HG03280 (cell line): ENCODE measurements around the gene MYH9.
A peak's percentile ranks its signal among the peaks of the same experiment; 100 is the strongest.
"Not testable (repeated sequence)": the region's sequence is repeated elsewhere in the genome, so short reads cannot be mapped to it uniquely, and the experiment has no call there.

ENCODE experiments used
- ATAC-seq: cut with Tn5 transposase; IDR thresholded peaks from one replicate; pipeline ENCODE4 v1.9.1; 2021; ENCODE audit warnings: mild to moderate bottlenecking, moderate library complexity; ENCODE audit not compliant: unreplicated experiment

The MYH9 gene

DNA sequence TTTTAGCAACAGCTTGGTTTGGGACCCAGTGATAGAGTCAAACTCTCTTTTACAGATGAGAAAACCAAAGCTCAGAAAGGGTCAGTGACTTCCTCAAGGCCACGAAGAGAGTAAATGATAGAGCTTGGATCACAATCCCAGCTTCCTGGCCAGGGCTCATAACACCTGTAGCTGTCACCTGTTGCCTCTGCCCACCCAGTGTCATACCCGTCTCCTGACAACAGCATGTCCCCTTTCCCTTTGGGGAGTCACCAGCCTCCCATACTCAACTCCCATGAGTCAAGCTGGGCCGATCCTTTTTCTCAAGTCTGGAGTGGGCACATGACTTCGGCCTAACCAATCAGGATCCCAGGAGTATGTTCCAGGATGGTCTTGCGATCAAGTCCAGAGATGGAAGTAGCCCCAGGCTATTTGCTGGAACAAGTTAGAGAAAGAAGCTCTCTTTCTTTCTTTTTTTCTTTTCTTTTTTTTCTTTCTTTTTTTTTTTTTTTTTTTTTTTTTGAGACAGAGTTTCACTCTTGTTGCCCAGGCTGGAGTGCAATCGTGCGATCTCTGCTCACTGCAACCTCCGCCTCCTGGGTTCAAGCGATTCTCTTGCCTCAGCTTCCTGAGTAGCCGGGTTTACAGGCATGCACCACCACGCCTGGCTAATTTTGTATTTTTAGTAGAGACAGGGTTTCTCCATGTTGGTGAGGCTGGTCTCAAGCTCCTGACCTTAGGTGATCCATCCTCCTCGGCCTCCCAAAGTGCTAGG, 27.8 kb upstream of the MYH9 start:
- ATAC-seq: no peak

DNA sequence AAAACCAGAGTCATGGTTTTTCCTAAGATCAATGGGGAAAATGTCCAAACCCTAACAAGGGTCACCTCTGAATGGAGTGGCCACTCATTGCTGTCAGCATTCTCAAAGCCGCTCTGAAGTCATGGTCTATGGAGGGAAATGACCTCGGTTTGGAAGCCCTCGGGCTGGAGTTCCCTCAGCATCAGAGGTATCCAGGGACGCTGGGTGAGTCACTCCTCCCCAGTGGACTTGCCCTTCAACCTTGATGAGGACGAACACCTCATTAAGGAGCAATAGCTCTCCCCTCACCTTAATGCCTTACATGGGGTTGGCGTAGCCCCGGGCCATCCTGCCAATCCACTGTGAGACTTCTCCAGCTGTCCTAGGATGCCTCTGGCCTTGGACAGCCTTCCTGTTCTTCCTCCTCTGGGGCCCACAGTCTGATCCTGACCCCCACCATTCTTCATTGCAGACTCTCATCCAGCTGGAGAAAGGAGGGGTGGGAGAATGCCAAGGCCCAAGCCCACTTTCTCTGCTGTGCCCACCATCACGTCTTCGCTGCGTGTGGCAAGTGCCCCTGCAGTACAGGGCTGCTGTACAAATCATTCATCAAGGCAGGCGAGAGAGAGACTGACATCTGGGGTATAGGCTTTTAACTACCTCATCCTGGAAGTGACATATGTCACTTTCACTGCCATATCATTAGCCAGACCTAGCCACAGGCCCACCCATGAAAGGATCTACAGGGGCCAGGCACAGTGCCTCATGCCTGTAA, 25.4 kb upstream of the MYH9 start:
- ATAC-seq: no peak

DNA sequence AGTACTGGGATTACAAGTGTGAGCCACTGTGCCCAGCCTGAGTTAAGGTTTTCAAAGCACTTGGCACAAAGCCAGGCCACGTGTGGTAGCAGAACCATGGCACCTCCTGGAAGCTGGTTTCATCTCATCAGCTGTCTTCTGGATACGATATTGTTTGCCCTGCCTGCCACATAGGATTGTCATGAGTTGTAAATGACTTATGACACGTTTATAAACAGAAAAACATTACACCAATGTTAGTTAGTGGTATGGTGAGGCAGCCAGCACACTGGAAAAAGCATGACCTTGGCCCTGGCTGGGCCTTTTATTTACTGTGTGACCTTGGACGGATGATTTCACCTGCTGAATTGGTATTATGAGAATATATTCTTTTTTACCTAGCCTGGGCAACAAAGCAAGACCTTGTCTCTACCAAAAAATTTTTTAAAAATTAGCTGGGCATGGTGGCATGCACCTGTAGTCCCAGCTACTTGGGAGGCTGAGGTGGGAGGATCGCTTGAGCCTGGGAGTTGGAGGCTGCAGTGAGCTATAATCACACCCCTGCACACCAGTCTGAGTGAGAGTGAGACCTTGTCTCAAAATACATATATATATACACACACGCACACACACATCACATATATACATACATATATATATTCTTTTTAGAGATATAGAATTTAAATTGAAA, 24.0 kb upstream of the MYH9 start:
- no peak for ATAC-seq

DNA sequence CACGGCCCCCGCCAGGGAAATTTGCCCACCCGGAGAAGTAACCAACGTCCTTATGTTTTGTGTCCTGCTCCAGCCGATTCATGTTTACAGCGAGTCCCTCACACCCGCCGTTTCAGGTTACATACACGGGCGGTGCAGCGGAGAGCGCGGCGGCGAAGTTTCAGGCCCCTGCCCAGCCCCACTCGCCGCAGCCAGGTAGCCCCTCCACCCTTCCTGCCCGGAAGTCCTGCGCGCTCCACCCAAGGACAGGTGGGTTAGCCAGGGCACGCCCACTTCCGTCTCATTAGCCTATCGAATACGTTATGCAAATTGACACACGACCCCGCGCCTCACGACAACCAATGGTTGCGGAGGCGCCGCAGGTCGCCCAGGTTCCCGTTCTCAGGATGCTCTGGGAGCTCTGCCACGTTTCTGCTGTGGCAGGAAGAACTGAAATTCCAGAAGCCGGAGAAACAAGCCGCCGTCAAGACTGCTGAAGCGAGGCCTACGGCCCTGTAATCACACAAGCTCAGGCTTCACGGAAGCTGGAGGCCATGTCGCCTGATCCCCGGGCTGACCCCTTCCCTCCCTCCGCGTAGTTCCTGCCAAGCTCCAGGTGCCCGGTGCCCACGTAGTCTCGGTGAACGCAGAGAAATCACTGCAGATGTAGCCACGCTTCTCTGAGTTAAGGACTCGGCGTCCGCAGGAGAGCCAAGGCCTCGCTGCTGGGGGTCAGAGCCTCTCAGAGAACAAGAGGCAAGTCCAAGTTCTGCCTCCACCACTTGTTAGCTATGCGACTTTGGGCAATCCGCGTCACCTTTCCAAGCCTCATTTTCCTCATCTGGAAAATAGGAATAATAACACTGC, 22.4 kb upstream of the MYH9 start:
- ATAC-seq: peak; percentile 68

DNA sequence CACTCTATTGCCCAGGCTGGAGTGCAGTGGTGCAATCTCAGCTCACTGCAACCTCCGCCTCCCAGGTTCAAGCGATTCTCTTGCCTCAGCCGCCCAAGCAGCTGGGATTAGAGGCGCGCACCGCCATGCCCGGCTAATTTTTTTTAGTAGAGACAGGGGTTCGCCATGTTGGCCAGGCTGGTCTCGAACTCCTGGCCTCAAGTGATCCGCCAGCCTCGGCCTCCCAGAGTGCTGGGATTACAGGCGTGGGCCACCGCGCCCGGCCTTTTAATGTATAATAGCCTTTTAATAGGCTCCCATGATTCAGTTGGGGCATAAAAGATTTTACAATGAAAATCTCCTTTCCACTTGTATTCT, 21.8 kb upstream of the MYH9 start:
- not testable (repeated sequence) for ATAC-seq

DNA sequence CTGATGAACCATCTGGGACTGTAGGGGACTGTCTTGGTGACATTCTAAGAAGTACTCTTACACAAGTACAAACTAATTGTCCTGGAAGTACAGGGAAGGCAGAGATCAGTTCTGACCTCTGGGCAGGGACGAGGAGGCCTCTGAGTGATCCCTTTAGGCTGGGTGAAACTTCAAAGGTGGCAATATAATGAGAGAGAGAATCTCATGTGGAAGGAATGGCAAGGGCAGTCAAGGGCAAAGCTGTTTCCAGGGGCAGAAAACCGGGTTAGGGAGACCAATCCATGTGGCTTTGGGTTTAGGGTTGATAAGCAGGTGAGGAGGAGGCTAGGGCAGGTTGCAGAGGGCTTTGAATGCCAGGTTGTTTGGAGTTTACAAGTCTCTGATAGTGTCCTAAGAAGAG, 21.3 kb upstream of the MYH9 start:
- no peak for ATAC-seq

DNA sequence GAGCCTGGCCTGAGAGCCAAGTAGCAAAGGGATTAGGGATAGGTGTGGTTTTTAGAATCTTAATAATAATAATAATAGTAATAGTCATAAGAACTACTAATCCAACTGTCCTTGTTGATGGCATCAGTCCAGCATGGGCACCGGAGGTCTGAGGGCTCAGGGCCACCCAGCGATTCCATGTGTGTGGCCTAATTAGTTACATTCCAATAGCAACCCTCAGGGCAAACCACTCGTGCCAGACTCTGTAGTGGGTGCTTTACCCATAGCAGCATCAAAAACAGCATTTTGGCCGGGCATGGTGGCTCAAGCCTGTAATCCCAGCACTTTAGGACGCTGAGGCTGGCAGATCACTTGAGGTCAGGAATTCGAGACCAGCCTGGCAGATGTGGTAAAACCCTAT, 19.0 kb upstream of the MYH9 start:
- ATAC-seq: no peak

DNA sequence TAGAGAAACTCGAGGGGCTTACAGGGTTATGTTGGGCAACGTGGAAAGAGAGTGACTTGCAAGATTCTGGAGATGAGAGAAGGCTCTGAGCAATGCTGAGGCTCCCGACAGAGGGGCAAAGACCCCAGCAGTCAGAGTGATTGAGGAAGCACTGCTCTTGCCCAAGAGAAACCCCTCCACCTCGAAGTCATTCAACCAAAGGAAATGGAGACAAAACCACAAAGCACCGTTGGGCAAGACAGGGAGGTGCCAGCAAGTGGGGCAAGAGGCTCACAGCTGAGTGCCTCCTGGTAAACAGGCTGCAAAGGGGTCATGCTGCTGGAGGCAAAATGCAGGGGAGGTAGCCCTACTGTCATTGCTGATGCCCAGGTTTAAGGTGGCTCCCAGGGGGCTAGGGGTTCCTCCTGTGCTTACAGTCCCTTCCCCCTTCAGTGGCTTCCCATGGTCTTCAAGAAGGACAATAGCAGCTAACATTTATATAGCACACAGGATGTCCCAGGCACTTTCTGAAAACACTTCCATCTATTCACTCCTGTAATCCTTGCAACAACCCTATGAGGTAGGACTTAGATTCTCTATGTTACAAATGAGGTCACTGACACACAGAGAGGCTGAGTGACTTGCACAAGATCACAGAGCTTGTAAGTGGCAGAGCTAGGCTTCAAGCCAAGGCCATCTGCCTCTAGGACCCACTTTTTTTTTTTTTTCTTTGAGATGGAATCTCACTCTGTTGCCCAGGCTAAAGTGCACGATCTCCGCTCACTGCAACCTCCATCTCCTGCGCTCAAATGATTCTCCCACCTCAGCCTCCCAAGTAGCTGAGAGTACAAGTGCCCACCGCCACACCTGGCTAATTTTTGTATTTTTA, 18.1 kb upstream of the MYH9 start:
- no peak for ATAC-seq

DNA sequence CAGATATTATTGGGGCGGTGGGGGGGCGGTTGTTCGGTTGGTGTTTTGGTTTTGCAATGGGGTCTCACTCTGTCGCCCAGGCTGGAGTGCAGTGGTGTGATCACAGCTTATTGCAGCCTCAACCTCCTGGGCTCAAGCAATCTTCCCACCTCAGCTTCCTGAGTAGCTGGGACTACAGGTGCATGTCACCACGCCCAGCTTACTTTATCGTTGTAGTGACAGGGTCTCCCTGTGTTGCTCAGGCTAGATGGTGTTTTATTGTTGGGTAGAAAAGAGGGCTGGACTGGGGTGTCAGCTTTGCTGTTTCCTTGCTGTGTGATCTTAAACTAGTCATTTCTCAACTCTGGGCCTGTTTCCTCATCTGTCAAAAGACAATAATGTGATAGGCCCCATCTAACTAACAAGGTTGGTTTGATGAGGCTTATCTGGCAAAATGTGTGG, 17.5 kb upstream of the MYH9 start:
- ATAC-seq: no peak

DNA sequence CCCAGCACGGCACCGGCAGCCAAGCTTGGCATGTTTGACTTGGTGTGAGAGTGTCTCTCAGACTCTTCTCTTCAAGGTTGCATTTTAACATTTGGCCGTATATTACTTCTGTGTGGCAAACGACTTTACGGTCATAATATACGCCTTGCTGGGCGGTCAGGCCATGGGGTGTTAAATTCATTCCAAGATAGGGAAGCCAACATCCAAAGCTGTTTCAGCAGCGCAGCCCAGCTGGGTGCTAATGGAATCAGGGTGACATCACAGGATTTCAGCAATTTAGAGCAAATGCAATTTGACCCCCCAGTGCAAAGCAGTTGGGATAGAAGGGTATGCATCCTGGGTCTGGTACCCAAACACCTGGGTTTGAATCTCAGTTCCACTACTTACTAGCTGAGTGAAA, 16.7 kb upstream of the MYH9 start:
- ATAC-seq: no peak

DNA sequence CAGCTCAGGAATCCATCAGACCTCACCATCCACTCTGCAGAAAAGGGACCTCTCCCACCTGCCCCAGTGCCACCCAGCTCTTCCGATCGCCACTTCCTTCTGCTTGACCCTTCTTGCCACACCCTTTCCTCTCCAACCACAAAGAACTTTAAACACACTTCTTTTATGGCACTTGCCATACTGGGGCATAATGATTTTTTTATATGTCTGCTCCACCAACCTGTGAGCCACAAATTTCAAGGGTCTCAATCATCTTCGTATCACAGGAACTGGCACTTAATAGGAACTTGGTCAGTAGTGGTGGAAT, 11.7 kb upstream of the MYH9 start:
- no peak for ATAC-seq

DNA sequence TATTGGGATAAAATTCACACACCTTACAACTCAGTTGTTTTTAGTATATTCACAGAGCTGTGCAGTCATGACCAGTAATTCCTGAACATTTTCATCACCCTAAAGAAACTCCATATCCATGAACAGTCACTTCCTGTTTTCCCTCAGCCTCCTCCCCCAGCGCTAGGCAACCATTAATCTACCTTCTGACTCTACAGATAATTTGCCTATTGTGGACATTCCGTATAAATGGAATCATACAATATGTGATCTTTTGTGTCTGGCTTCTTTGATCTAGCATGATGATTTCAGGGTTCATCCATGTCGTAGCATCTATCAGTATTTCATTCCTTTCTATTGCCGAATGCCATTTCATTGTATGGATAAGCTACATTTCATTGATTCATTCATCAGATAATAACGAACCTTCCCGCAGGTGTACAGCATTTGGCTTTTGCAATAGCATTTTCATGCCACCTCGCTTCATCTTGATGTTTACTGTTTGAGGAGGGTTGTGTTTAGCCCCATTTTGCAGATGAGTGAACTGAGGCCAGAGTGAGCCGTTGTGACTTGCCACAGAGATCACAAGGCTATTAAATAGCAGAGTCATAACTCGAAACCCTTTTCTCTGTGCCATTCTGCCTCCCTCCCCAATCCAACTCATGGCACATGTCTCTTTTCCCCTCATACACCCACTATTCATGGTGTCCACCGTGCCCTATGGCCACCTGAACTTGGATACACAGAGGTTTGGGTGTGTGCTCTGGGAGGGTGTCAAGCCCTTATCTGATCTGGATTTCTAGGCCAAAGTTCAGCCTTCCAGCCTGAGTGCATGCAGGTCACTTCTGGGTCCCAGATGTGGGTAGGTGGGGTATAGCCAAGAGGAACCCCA, 11.1 kb upstream of the MYH9 start:
- ATAC-seq: no peak

DNA sequence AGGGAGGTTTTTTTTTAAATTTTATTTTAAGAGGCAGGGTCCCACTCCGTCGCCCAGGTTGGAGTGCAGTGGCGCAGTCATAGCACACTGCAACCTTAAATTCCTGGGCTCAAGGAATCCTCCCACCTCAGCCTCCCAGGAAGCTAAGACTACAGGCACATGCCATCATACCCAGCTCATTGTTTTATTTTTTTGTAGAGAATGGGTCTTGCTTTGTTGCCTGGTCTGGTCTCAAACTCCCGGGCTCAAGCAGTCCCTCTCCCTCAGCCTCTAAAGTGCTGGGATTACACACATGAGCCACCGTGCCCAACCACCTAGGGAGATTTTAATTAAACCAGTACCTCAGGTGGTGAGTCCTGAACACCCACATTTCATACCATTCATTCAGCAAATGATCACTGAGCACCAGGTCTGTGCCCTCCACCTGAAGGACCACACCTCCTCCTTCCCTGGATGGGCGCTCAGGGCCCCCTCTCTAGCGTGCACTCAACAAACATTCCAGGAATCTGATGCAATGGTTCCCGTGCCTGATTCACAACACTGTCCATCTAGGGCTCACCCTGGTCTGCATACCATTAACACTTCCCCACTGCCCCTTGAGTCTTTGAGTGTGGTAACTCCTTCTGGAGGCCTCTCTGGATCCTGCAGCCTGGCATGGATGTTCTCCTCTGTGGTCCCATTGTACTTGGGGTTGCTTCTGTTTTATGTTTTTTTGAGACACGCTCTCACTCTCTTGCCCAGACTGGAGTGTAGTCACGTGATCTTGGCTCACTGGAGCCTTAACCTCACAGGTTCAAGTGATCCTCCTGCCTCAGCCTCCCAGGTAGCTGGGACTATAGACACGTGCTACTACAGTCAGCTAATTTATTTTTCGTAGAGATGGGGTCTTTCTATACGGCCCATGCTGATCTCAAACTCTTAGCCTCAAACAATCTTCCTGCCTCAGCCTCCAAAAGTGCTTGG, 9.6 kb upstream of the MYH9 start:
- ATAC-seq: no peak

DNA sequence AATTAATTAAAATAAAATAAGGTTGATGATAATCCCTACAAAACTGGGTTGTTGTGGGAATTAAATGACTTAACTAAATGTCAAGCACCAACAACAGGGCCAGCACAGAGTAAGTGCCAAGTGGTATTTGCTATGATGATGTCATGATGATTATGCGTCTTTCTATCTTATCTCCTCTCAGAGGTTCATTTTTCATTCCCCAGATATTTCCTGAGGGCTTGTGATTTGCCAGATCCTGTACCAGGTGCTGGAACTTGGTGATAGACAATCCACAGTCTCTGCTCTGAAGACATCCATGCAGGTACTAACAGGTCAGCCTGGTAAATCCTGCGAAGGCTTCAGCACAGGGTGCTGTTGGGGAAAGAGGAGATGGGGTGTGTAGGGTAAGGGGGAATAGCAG, 8.1 kb upstream of the MYH9 start:
- no peak for ATAC-seq

DNA sequence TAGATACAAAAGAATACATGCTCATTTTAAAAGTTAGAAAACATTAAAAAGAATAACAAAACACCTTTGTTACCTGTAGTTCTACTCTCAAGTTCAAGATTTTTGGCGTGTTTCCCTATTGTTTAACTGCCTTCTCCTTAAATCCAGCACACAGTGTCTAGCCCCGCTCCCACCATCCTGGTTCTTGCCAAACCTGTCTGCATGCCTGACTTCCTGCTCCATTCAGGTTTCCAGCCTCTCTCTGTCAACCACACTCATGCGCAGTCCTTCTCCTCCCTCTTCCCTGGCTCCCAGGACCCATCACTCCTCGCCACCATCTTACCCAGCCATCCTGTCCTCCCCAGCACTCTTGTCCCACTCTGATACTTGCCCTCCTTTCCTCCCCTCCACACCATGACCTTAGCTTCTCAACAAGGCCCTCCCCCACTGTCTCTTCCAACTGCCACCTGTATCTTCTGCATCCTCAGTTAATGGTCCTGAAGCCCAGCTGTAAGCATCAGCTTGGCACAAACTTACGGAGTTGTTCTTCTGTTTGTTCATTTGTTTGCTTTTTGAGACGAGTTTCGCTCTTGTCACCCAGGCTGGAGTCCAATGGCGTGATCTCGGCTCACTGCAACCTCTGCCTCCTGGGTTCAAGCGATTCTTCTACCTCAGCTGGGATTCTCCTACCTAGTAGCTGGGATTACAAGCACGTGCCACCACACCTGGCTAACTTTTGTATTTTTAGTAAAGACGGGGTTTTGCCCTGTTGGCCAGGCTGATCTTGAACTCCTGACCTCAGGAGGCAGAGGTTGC, 7.5 kb upstream of the MYH9 start:
- no peak for ATAC-seq

DNA sequence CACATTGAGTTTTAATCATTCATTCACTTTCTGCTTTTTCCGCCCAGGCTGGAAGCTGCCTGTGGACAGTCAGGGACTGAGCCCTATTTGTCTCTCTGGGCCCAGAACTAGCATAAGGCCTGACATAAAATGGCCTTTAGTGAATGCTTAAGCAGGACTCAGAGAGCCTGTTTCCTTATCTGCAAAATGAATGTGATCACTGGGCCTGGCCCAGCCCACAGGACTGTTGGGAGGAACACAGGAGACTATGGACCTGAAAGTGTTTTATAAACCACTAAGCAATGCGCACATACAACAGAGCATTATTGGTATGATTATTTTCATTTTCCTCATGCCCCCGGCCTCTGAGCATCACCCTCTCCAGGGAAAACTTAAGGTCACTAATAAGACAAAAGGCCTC, 3.9 kb upstream of the MYH9 start:
- no peak for ATAC-seq

DNA sequence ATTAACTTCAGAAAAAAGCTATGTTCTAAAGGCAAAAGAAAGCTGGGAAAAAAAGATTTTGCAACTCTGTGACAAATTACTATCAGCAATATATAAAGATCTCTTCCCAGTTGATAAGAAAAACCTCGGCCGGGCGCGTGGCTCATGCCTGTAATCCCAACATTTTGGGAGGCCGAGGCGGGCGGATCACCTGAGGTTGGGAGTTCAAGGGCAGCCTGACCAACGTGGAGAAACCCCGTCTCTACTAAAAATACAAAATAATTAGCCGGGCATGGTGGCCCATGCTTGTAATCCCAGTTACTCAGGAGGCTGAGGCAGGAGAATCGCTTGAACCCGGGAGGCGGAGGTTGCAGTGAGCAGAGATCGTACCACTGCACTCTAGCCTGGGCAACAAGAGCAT, 1.4 kb upstream of the MYH9 start:
- ATAC-seq: not testable (repeated sequence)

DNA sequence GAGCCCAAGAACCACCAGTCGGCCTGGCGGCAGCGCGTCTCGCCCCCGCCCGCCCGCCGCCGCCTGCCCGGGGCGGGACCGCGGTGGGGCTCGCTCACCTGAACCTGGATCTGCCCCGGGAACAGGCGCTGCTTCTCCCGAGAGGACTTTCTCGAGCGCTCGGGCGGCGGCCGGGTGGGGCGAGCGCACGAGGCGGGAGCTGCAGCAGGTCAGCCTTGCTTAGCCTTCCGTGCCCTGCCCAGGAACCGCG, 133 bp downstream of the MYH9 start:
- ATAC-seq: peak; percentile 10
